SK-N-SH treated with all-trans-retinoic acid at 6 μM for 48 hours (cell line): ENCODE data around the gene BUB3.

Experiments
- ARNTL ChIP-seq: fragments of 450-650 bp; formaldehyde crosslinking; IDR thresholded peaks from 2 replicates; pipeline ENCODE4 v1.5.0; 2020; ENCODE audit warnings: low read depth, mild to moderate bottlenecking, moderate library complexity, borderline replicate concordance
- BACH2 ChIP-seq: fragments of 250-450 bp; sonication (Bioruptor Pico); IDR thresholded peaks from 2 replicates; pipeline ENCODE4 v1.9.0; 2021; ENCODE audit warnings: mild to moderate bottlenecking, borderline replicate concordance
- GLIS3 ChIP-seq: fragments of 250-450 bp; sonication (Bioruptor Pico); IDR thresholded peaks from 2 replicates; pipeline ENCODE4 v1.5.0; 2020; ENCODE audit warnings: mild to moderate bottlenecking, moderate library complexity
- ISL1 ChIP-seq: fragments of 250-450 bp; sonication (Bioruptor Pico); IDR thresholded peaks from 2 replicates; pipeline ENCODE4 v2.1.2; 2022; ENCODE audit warnings: mild to moderate bottlenecking, moderate library complexity
- OSR1 ChIP-seq: fragments of 250-450 bp; sonication (Bioruptor Pico); IDR thresholded peaks from 2 replicates; pipeline ENCODE4 v1.8.0; 2022; ENCODE audit warnings: moderate library complexity, mild to moderate bottlenecking, inconsistent platforms
- ZC3H10 ChIP-seq: fragments of 250-450 bp; sonication (Bioruptor Pico); IDR thresholded peaks from 2 replicates; pipeline ENCODE4 v1.5.1; 2021; ENCODE audit warnings: mild to moderate bottlenecking, moderate library complexity
- ZFP3 ChIP-seq: fragments of 250-450 bp; sonication (Bioruptor Pico); IDR thresholded peaks from 2 replicates; pipeline ENCODE4 v1.5.0; 2020; ENCODE audit warnings: mild to moderate bottlenecking, moderate library complexity
- ZNF8 ChIP-seq: fragments of 450-650 bp; formaldehyde crosslinking; IDR thresholded peaks from 2 replicates; pipeline ENCODE4 v1.5.0; 2020; ENCODE audit warnings: mild to moderate bottlenecking, moderate library complexity
- TF ChIP-seq, protein P1 (sequence below): fragments of 250-450 bp; sonication (Bioruptor Pico); IDR thresholded peaks from 2 replicates; pipeline ENCODE4 v1.8.0; 2020; ENCODE audit warnings: mild to moderate bottlenecking, moderate library complexity, borderline replicate concordance

DNA sequence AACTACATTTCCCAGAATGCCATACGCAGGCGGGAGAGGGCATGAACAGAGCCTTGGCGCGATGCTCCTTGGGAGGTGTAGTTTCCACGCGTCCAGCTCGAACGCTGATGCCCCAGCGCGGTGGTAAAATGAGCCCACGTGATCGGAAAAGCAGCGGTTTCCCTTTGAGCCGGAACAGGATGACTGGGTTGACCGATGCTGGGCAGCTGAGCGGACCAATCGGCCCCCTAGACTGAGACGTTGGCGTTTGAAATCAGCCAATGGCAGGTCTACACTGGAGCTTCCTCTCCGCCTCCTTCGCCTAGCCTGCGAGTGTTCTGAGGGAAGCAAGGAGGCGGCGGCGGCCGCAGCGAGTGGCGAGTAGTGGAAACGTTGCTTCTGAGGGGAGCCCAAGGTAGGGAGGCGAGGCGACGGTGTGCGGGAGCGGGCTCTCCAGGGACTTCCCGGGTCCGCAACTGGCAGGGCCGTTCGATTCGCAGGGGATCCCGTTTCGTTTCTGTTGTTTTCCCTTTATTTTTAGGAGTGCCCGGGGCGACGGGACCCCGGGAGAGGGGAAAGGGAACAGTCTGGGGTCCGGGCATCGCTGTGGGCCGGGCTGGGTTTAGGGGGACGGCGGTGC, at the start of gene BUB3:
- TF ChIP-seq GLIS3 (no peak), OSR1 (CRISPR knock-in tag) (no peak), ARNTL (no peak), ZC3H10 (CRISPR knock-in tag) (no peak), ZFP3 (CRISPR knock-in tag) (no peak), BACH2 (CRISPR knock-in tag) (no peak), ISL1 (no peak), ZNF8 (CRISPR knock-in tag) (no peak)
- TF ChIP-seq, protein P1, sequence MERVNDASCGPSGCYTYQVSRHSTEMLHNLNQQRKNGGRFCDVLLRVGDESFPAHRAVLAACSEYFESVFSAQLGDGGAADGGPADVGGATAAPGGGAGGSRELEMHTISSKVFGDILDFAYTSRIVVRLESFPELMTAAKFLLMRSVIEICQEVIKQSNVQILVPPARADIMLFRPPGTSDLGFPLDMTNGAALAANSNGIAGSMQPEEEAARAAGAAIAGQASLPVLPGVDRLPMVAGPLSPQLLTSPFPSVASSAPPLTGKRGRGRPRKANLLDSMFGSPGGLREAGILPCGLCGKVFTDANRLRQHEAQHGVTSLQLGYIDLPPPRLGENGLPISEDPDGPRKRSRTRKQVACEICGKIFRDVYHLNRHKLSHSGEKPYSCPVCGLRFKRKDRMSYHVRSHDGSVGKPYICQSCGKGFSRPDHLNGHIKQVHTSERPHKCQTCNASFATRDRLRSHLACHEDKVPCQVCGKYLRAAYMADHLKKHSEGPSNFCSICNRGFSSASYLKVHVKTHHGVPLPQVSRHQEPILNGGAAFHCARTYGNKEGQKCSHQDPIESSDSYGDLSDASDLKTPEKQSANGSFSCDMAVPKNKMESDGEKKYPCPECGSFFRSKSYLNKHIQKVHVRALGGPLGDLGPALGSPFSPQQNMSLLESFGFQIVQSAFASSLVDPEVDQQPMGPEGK (CRISPR knock-in tag): no peak; the same call in 1 of the 2 replicates
